Stimulated activated CD8-positive, alpha-beta memory T cell treated with anti-CD3 and anti-CD28 coated beads, Interleukin-15, amount 100 ng/mL, for 4 hours (primary cell): Measurements from ENCODE around the gene LAMA5.

Source experiments
- DNase-seq, 2 donors: peaks; one replicate each; pipeline ENCODE4 v3.0.0-alpha.2; 2020; ENCODE audit warnings: low read depth in 2 of 2

LAMA5 gene

GRCh38 chr20:62370115-62370806, 3.1 kb upstream of the LAMA5 start:
- DNase-seq: peak; percentile 16

GRCh38 chr20:62369815-62370114, 2.7 kb upstream of the LAMA5 start:
- DNase-seq: no peak

- no peak for DNase-seq
Measured at GRCh38 chr20:62368976-62369814, 2.1 kb upstream of the LAMA5 start.

DNA sequence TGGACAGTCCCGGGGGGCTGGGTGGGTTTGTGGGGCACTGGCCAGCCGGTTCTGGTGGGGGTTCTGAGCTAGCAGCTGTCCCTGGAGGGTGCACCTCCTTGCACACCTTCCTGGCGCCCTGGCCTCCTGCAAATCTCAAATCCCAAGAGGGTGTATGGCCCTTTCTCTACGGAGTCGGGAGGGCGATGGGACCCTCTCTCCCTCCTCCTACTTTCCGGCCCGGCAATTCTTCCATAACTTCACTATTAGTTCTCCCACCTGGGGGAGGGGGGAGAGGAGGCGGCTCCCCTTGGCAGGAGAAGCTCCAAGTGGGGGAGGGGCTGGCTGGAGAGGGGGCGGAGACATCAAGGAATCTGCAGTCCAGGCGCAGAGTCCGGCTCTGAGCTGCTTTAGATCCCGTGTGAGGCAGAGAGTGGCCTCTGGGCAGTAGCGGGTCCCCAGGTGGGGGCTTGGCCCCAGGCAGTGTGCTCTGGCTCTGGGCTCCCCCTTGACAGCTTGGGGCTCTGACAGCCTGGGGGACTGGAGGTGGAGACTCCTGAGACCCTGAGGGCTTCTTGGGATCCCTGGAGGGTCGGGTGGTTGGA, 1.4 kb upstream of the LAMA5 start:
- no peak for DNase-seq

DNA sequence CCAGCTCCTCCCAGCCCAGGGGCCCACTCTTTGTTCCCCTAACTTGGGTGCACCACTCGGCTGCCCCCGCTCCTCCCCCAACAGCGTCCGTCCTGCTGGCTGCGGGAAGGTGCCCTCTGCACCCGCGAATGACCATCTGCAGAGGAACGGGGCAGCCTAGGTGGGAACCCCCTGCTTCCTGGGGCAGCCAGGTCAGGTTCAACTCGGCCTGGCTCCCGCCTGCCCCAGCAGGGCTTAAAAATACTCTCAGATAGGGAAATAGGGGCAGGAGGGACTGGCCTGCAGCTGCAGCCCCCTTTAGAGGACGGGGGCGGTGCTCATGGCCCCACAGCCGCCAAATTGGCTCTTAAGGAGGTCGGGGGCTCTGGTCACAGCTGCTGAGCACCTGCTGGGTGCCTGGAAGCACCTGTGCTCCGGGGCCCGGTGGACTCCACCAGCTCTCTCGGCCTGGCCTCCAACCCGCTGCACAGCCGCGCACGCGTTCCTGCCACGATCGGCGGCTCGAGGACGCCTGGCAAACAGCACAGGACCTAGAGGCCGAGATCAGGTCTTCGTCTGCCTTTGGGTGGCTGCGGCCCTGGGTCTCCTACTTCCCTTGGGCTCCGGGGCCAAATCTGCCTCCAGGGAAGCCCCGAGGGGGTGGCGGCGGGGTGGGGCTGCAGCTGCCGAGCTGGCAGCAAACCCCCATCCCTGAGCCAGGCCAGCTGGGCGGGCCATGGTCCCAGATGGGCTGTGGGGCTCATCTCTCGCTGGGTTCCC, 700 bp upstream of the LAMA5 start:
- no peak for DNase-seq

- no peak for DNase-seq
Measured at GRCh38 chr20:62366370-62367135, 559 bp downstream of the LAMA5 start.

GRCh38 chr20:62365814-62366369, 1.2 kb downstream of the LAMA5 start:
- no peak for DNase-seq

DNA sequence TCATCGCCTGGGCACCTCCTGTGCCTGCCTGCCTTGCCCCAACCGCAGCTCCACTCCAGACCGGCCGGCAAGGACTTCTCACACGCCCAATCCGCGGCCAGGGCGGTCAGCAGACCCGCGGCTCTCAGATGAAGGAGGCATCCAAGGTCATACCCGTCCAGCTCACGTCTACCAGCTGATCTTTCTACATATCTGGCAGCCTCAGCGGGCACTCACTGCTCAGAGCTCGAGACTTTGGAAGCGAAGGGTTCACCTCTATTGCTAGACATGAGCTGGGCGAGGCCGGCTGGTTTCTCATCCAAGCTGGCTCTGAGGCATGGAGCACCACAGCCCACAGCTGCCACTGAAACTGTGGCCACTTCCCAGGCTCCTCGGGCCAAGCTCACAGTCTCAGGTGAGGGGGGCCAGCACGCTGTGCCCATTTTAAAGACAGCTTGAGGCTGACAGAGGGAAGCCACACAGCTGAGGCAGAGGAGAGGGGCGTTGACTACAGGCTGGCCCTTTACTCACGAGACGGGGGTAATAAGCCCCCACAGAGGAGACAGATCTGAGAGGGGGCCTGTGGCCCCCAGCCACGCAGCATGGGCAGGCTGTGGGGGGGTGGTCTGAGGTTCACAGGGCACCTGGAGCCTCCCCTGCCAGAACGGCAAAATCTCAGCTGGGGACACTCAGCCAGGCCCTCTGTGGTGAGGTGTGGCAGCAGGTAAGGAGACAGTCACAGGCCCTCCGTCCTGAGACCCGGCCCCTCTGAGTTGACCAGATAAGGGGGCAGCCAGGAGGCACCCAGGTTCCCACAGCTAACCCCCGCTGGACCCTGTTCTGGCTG, 2.0 kb downstream of the LAMA5 start:
- DNase-seq: no peak

GRCh38 chr20:62363920-62364851, 2.9 kb downstream of the LAMA5 start:
- DNase-seq: no peak

DNA sequence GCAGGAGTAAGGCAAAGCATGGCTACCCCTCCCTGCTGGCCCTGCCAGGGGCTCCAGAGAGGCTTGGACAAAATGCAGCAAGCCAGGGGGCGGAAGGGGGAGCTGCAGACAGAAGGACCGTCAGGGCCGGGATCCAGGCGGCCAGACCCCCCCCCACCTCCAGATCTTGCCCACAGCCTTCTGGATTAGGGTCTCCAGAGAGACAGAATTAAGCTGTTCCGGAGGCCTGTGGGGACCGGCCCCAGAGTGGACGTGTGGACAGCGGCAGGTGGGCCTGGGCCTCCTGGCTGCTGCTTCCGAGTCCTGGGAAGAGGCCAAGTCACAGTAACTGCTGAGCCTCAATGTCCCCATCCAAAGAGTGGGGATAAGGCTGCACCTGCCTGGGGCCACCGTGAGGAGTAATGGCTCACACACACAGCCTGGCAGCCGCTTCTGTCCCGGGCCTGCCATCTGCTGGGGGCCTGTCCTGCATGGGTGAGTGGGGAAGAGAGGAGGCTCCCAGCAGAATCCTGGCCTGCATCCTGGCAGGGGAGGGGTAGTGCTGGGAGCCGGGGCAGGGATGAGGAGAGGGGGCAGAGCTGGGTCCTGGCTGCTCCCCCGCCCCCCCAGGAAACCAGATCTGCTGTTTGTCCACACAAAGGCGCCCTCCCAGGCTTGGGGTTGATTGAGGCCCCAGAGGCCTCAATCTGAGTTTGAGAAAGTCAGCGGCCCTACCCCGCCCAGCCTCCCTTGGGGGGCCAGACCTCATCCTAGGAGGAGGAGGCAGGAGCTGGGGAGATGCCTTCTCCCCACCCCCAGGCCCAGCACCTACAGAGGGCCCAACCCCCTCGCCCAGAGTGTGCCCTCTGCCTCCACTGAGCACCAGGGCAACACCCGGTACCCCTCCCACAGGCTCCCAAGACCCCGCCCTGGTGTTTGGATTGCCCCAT, 3.9 kb downstream of the LAMA5 start:
- no peak for DNase-seq

GRCh38 chr20:62362590-62362940, 4.5 kb downstream of the LAMA5 start:
- no peak for DNase-seq

GRCh38 chr20:62361799-62362589, 5.1 kb downstream of the LAMA5 start:
- DNase-seq: no peak

GRCh38 chr20:62360854-62361798, 6.0 kb downstream of the LAMA5 start:
- no peak for DNase-seq

DNA sequence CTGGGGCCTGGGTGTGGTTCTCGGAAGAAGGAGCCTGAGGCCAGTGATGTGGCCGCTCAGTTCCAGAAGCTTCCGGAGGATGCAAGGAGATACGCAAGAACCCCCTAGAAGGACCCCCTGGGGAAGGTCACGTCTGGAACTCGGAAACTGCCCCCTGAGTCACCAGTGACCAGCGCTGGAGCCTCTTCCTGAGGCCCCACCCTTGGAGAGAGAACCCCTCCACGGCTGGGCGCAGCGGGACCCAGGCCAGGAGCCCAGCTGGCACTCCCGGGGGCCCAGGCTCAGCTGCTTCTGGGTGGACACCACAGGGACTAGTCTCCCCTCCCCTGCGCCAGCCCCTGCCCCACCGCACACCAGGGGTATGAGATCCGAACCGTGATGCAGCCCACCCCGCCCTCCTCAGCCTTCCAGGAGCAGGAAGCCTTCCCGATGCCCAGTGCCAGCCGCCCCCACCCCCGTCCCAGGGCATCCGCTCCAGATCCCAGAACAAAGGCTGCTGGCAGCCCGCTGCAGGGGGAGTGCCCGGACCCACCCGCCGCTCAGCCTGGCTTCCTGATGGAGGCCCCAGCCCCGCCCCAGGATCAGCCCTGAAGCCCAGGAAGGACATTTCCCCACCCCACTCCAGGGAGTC, 7.5 kb downstream of the LAMA5 start:
- no peak for DNase-seq

DNA sequence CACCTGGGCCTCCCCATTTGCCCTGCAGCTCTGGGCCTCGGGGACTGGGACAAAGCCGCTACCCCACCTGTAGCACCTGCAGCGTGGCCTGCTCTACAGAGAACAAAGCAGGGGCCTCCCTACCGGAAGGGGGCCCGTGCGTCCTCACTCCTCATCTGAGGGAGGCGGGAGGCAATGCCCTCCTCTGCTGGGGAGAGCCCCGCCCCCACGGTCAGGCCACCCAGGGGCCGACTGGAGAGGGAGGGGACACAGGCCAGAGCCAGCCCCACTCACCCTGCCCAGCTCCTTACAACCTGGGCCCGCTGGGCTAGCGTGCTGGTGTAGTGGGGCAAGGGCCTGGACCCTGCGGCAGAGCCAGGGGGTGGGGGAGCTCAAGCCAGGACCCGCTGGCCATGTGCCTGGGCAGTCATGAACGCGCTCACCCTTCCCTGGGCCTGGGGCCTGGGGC, 8.0 kb downstream of the LAMA5 start:
- DNase-seq: no peak
